GM21447 (cell line): ENCODE data around the gene DLK2.
"Not testable (repeated sequence)": the region's sequence is repeated elsewhere in the genome, so short reads cannot be mapped to it uniquely, and the experiment has no call there.

Experiments used
- ATAC-seq: cut with Tn5 transposase; IDR thresholded peaks from one replicate; pipeline ENCODE4 v1.9.1; 2021; ENCODE audit not compliant: unreplicated experiment

Gene DLK2

DNA sequence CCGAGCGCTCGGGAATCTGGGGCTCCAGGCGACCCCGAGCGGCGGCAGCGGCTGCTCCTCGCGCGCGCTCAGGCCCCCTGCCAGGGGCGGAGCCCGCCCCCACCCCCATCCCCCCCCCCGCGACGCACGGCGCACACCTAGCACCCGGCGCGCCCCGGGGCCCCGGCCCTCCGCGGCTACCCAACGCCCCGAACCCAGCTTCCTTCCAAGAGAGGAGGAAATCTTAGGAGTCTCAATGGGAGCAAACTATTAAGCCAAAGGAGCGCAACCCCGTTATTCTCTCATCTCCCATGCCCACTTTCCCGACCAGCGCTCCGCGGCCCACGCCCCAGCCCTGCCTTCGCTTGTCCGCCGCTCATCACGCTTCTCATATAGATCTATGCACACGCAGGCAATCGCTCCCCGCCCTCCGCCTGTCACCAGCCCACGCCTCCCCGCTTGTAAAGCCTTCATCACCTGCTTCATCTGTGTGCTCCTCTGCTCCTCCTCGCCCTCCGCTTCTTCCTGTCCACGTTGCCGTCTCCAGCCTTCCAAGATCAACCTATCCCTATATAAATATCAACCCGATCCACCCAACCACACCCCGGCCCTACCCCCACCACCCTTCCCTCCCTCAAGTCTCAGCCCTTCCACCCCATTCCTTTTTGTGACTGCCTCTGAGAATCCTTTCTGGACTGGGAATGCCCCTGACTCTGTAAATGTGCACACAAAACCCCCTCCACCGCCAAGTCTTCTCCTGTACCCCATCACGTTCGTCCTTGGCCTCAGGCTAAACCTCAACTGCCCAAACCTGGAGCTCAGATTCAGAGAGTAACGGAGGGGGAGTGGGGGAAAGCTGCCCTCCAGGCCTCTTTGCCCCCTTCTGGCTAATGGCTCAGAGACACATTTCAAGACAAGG lies at the start of gene DLK2:
DLK2 (minus strand) TSS at position 18 of the 898 bp plus-strand sequence. CDS start 723 bp downstream, outside the sequence.
- no peak for ATAC-seq

DNA sequence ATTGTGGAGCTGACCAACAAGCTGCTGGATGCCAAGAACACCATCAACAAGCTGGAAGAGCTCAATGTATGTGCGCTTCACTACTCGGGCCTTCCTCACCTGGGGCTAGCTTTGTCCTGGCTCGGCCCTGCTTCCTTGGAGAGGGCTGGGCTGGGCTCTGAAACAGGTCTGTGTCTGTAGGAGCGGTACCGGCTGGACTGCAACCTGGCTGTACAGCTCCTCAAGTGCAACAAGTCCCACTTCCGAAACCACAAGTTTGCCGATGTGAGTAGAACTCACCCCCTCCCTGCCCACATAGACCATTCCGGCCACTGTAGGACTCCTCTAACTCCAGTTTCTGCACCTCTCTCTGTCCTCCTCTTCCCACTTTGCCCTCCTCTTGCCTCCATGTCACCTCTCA lies 48.1 kb upstream of the DLK2 start:
- no peak for ATAC-seq

DNA sequence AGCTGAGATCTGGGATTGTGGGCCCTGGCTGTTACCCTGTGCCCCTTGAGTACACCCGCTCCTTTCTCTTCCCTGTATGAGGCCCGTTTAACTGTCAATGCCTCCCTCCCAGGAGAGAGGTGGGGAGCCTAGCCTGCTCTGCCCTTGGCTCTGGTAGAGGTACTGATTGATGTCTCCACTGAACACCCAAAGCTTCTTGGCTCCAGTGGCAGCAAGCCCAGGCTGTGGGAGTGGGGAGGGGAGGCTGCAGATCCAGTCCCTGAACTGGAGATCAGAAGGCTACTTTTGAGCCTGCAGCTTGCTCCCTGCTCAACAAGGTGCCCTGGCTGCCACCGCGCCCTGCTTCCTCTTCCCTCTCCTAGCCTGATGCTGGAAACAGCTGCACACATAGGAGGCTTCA lies 47.3 kb upstream of the DLK2 start:
- ATAC-seq = no peak

DNA sequence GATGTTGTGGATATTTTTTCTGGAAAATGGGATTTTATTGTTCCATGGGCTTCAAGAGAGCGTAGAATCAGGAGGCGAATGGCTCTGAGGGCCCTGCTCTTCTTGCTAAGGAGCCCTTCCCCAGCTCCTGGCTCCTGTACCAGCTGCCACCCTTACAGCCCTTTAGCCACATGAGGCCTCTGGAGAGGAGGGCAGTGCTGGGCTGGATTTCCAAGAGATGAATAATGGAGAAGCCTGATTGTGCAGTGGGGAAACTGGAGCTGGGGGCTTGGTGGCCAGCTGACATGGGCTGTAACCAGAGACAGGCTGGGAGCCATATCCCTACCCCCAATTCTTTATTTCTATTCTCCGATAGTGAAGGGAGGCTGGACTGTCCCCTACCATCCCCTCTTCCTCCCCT lies 45.6 kb upstream of the DLK2 start:
- no peak for ATAC-seq

DNA sequence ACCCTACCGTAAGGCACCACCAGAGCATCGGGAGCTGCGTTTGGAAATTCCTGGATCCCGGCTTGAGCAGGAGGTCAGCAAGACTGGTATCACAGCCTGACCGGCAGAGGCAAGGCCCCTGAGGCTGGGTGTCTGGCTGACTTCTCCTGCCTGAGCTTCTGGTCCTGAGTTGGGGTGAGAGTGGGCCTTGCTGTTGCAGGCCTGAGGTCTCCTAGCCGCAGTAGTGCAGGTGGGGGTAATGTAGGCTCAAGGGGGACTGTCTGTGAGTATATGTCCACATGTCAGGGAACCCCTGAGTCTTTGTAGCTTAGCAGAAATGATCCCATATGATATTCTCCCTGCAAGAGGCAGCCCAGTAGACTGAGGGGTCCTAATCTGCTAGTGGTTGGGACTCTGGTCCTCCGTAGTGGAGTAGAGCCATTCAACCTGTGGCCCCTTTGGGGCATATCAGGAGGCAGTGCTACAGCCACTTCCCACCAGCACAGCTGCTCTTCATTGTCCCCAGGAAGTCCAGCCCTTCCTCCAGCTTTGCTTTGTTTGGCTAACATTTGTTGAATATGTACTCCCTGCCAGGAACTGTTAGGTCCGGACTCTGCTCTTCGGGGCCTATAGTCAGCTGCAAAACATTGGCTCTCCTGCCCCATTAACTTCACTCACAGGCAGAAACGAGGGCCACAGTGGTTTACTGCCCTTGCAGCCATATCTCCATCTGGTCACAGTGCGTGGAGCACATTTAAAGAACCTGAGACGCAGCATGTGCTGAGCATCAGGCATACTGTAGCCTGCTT lies 43.9 kb upstream of the DLK2 start:
- ATAC-seq = no peak

- ATAC-seq = not testable (repeated sequence)
Observed at GRCh38 chr6:43498291-43498690, 42.9 kb upstream of the DLK2 start.

- ATAC-seq = no peak
Observed at GRCh38 chr6:43497689-43498088, 42.3 kb upstream of the DLK2 start.

DNA sequence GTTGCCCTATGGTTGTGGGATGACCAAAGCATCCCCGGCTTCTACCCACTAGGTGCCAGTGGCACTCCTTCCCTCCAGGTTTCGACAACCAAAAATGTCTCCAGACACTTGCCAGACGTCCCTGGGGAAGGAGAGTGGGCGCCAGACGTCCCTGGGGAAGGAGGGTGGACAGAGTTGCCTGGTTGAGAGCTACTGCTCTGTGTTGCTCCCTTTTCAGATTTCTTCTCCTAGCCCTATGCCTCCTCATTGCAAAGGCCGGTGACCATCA lies 41.7 kb upstream of the DLK2 start:
- no peak for ATAC-seq

- no peak for ATAC-seq
Observed at GRCh38 chr6:43496370-43497128, 41.2 kb upstream of the DLK2 start.

DNA sequence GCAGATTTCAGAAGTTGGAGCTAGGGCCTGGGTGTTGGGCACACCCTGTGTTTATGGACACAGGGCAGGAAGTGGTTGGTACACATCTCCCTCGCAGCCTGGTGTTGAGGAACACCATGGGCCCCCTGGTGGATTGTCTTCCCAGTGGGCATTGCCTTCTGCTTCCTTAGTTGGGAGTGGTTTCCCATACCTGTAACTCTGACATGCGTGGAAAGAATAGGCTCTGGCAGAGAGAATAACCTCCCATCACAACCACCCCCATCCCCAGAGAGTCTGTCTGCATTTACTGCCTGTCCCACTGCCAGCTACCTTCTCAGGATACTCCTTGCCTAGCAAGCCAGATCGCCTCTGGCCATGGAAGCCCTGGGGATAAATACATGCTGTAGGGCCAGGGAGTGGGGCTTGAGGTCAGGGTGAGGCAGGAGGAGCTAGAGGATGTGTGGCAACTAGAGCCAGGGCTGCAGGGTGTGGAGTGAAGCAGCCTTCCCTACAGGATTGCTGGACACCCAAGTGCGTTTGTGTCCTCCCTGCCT lies 40.1 kb upstream of the DLK2 start:
- ATAC-seq = no peak

GRCh38 chr6:43494766-43495165 lies 39.4 kb upstream of the DLK2 start:
- no peak for ATAC-seq

DNA sequence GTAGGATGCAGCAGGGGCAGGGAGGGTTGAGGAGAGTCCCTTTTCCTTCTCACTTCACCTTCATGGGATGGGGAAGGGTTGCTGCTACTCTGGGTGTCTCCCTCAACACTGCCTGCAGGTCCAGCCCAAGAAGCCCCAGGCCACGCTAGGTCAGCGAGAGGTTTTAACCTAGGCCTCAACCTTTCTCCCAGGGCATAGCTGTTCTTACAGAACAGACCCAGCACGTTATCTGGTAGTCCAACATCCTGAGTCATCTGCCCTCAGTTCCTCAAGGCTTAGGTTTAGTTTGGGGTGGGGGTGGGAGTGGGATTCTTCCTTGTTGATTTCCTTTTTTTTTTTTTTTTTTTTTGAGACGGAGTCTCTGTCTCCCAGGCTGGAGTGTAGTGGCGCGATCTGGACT lies 39.0 kb upstream of the DLK2 start:
- ATAC-seq = no peak

DNA sequence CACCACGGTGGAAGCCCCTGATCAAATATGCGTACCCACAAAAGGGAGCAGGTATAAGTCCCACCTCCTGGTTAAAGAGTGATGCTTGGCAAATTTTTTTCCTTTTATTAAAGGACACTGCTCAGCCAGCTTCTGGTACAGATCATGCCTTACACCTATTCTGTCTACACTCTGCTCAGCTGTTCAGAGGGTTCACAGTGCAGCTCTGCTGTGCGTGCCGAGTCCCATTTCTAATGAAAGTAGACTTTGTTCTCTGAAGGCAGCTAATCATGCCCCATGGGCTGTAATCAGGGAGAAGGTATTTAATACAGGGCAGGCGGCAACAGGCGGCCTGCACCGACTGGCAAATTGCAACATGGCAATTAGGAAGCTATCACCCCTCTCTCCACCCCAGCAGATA lies 38.5 kb upstream of the DLK2 start:
- ATAC-seq = no peak

DNA sequence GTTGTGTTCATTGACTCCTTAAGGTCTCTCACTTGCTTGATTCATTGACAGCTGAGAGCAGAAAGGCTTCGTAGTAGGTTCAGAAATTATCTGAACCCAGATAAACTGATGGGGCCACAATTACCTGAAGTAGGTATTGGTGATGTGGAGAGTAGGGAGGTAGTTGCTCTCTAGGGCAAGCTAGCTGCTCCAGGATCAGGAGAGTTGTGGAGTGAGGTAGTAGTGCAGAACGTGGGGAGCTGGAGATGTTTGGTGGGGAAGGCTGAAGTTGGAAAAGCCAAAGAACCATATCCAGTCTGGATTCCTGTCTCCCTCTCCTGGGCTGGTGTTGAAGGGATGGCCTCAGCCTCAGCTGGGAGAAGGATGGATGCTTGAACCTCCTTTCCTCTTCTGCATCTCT lies 37.9 kb upstream of the DLK2 start:
- no peak for ATAC-seq

- ATAC-seq = no peak
Observed at GRCh38 chr6:43492673-43493072, 37.3 kb upstream of the DLK2 start.

GRCh38 chr6:43491750-43492661 lies 36.7 kb upstream of the DLK2 start:
- ATAC-seq = no peak

- no peak for ATAC-seq
Observed at GRCh38 chr6:43490523-43490939, 35.2 kb upstream of the DLK2 start.

GRCh38 chr6:43489277-43490072 lies 34.1 kb upstream of the DLK2 start:
- ATAC-seq = no peak

GRCh38 chr6:43488667-43489276 lies 33.4 kb upstream of the DLK2 start:
- no peak for ATAC-seq
